ENCODE measurements around the gene DLX3. TPM values are rescaled to one million over a fixed set of nuclear protein-coding genes. Genes with fewer than 3 reads are reported as not detected.

Gene DLX3
- total RNA-seq, 1 experiment from 2014 or later, result 0.18 TPM

DNA sequence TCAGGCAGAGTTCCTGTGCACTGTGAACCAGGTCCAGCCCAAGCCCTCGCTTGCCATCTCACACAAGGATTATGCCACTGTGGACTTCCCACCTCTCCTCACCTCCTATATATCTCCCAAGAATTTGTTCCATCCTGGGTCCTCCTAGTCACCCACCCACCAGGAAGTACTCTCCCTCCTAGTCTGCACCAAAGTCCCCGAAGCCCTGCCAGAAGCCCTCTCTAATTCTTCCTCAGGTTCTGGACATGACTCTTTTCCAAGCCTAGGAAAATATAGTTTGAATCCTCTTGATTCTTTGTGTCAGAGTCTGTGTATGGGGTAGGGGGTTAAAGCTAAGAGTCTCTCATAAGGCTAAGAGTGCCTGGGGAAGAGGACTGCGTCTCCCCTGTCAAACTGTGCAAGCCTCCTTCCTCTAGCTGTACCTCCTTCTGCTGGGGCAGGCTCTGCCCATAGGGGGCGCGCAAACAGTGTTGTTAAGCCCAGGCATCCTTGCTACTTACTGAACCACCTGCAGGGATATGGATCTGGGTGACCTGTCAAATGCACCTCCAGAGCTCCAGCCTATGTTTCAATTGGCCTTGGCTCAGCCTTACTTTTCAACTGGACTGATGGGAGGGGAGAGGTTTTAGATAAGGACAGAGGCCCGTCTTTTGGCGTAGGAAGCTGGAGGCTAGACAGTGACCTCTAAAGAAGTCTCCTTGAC, 42.7 kb downstream of the DLX3 start:
- Histone ChIP-seq H3K9me3 (ENCODE audit: low read length) (no peaks in the 10 kb centered on the region), H3K4me3 (ENCODE audit: low read length) (peak overlapping the region; percentile 3; the same call in 1 of the 2 replicates), H3K4me2 (ENCODE audit: low read length) (peak overlapping the region; percentile 65), H3K4me1 (ENCODE audit: insufficient read depth, low read length) (peaks cover 28% of the 10 kb centered on the region), H3K27me3 (ENCODE audit: low read length) (no peaks in the 10 kb centered on the region), H3K36me3 (ENCODE audit: low read depth, low read length) (no peaks in the 10 kb centered on the region), H2AFZ (ENCODE audit: low read length) (no peak overlapping the region), H4K20me1 (ENCODE audit: low read length) (no peaks in the 10 kb centered on the region), H3K9me2 (replicated peaks; ENCODE audit: low read length) (no peaks in the 10 kb centered on the region), H3K27ac (ENCODE audit: low read length) (peak overlapping the region; percentile 8; the same call in 1 of the 2 replicates), H3K79me2 (ENCODE audit: low read length) (no peaks in the 10 kb centered on the region), H3K9ac (ENCODE audit: low read length) (no peak overlapping the region), H3F3A (ENCODE audit: low read length, unreplicated experiment) (no peaks in the 10 kb centered on the region)
- CTCF ChIA-PET, result interaction anchor here (0.5 to 3.1 kb wide), 10 partner anchors 10 to 275 kb away, joined by 3 to 35 read pairs (median 4); partner anchors contain the start of gene DLX3
- intact Hi-C loops (cut with micrococcal nuclease), result loop anchor here (1.0 to 5.0 kb wide), 2 partner anchors 44 to 50 kb away; no protein-coding TSS in a partner anchor
- no TSS peak for BruUV-seq (replicated peaks)
- POLR2A ChIA-PET (ENCODE audit: unreplicated experiment), result interaction anchor here (0.6 kb wide), 1 partner anchor 107 kb away, joined by 4 read pairs; no protein-coding TSS in a partner anchor
- peak; percentile 88 for ATAC-seq
- peak; percentile 90 for DNase-seq
- TF ChIP-seq CTCF (conservative IDR thresholded peaks at IDR 0.05; ENCODE audit: low read depth, low read length), result peak; percentile 100
- no peak for TF ChIP-seq EZH2phosphoT487 (IDR thresholded peaks at IDR 0.05; ENCODE audit: borderline replicate concordance, low read length)

DNA sequence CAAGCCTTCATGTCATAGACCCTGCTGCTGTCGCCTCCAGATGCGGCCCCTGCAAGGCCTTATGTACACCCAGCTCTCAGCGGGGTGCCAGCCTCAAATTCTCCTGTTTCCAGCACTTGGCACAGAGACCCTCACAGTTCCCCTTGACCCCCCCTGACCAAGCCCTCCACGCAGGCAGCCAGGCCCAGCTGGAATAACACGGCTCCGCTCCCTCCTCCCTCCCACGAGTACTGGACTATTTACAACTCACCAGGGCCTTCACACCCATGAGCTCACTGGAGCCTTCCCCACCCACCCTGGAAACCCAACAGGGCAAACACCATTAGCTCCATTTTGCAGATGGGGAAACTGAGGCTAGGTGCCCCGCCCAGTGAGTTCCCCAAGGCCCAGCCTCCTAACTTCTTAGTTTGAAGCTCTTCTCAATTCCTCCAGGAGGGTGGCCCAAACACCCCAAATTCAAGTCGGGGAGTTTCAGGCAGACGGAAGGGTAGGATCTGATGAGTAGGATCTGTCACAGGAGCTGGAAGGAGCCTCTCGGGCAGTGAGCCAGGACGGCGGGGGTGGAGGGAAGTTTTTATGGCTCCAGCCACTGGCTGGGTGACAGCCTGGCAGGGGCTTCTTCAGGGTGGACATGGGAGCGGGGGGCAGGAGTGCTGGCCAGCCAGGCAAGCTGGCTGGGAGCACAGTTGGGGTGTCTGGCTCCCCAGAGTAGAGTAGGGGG, 43.5 kb downstream of the DLX3 start:
- POLR2A ChIA-PET (ENCODE audit: unreplicated experiment), result no interaction called here
- Histone ChIP-seq H2AFZ (ENCODE audit: low read length) (no peak overlapping the region), H3F3A (ENCODE audit: low read length, unreplicated experiment) (no peaks in the 10 kb centered on the region), H3K4me3 (ENCODE audit: low read length) (no peak overlapping the region), H3K9me3 (ENCODE audit: low read length) (no peaks in the 10 kb centered on the region), H3K9me2 (replicated peaks; ENCODE audit: low read length) (no peaks in the 10 kb centered on the region), H3K36me3 (ENCODE audit: low read depth, low read length) (no peaks in the 10 kb centered on the region), H3K27ac (ENCODE audit: low read length) (no peak overlapping the region), H3K27me3 (ENCODE audit: low read length) (no peaks in the 10 kb centered on the region), H3K4me2 (ENCODE audit: low read length) (peak overlapping the region; percentile 22; the same call in 1 of the 2 replicates), H3K79me2 (ENCODE audit: low read length) (no peaks in the 10 kb centered on the region), H4K20me1 (ENCODE audit: low read length) (no peaks in the 10 kb centered on the region), H3K4me1 (ENCODE audit: insufficient read depth, low read length) (peaks cover 28% of the 10 kb centered on the region), H3K9ac (ENCODE audit: low read length) (no peak overlapping the region)
- DNase-seq, result peak; percentile 48
- CTCF ChIA-PET, result interaction anchor here (0.5 to 3.1 kb wide), 4 partner anchors 13 to 274 kb away, joined by 4 to 35 read pairs (median 8); partner anchors contain the start of gene DLX3
- BruUV-seq (replicated peaks), result no TSS peak
- no peak for ATAC-seq
- TF ChIP-seq EZH2 (IDR thresholded peaks at IDR 0.05; ENCODE audit: low read length, unreplicated experiment), result no peak
- no peak for TF ChIP-seq EZH2phosphoT487 (IDR thresholded peaks at IDR 0.05; ENCODE audit: borderline replicate concordance, low read length)
- no peak for TF ChIP-seq CTCF (conservative IDR thresholded peaks at IDR 0.05; ENCODE audit: low read depth, low read length)
- intact Hi-C loops (cut with micrococcal nuclease), result loop anchor here (1.0 to 5.0 kb wide), 2 partner anchors 45 to 49 kb away; no protein-coding TSS in a partner anchor
